Tibial artery (tissue), 4 donors: ENCODE measurements around the gene ADRM1.

Source experiments
- DNase-seq, 2 donors: peaks; one replicate each; pipeline ENCODE4 v3.0.0-alpha.2; 2019
- H3K27ac ChIP-seq, 2 donors: fragments of 200-600 bp; sonication (generic) in 1 of 2; 1 replicate in 1 of 2; 2 replicates in 1 of 2; pipeline ENCODE4 v1.5.1; 2018 to 2019; ENCODE audit warnings: mild to moderate bottlenecking in 1 of 2
- H3K27me3 ChIP-seq, 2 donors: fragments of 200-600 bp; sonication (generic) in 1 of 2; one replicate each; pipeline versions ENCODE4 v1.5.1 to v1.6.0; 2016 to 2019
- H3K36me3 ChIP-seq, 3 donors: fragments of 200-600 bp; sonication (generic) in 2 of 3; one replicate each; pipeline ENCODE4 v1.5.1; 2016 to 2019; ENCODE audit warnings: mild to moderate bottlenecking in 2 of 3
- H3K4me1 ChIP-seq, 4 donors: fragments of 200-600 bp; sonication (generic) in 2 of 4; 1 replicate in 3 of 4; 2 replicates in 1 of 4; pipeline ENCODE4 v1.5.1; 2016 to 2019
- H3K4me3 ChIP-seq, 2 donors: fragments of 200-600 bp; sonication (generic) in 1 of 2; 1 replicate in 1 of 2; 2 replicates in 1 of 2; pipeline ENCODE4 v1.5.1; 2018 to 2019; ENCODE audit warnings: mild to moderate bottlenecking in 2 of 2
- H3K9me3 ChIP-seq, 3 donors: fragments of 200-600 bp; sonication (generic) in 1 of 3; one replicate each; pipeline ENCODE4 v1.5.1; 2016 to 2019
- intact Hi-C: fragments of 100-400 bp; cut with DNase I; formaldehyde crosslinking; loops from one replicate; pipeline ENCODE4 v1.15.0; 2023; ENCODE audit warnings: low total_unique reads
- TF ChIP-seq, protein P1 (sequence below), 2 experiments: fragments of 200-600 bp in 1 of 2; fragments of 450-650 bp in 1 of 2; IDR thresholded peaks; one replicate each; pipeline ENCODE4 v1.5.1; 2017 to 2019; ENCODE audit warnings: antibody characterized with exemption in 2 of 2, mild to moderate bottlenecking in 1 of 2, moderate library complexity in 1 of 2

The ADRM1 gene

DNA sequence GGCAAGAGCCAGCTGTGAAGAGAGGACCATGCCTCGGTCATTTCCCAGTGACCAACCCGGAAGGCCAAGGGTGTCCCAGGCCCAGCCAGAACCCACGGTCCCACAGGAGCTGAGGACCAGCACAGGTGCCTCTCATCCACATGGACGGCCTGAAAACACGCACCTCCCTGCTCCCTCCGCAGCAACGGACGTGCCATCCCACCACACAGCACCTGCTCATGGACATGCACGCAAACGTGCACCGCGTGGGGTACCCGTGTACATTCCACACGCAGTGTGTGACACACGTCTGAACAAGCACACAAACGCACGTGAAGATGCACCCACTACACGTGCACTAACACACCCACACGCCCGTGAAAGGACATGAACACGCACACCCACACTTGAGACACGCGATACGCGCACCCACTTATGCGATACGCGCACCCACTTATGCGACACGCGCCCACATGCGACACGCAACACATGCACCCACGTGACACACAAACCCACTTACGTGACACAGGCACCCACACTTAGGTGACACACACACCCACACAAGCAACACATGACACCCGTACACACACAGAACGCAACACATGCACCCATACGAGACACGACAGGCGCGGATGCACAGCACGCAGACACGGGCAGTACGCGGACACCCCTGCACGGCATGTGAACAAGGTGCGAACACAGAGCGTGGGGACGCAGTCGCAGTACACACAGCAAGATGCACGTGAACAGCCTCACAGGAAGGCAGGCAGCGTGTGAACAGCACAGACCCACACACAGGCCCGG lies 34.2 kb downstream of the ADRM1 start:
- Histone ChIP-seq H3K36me3 (peaks cover 90 to 96% (median 92%) of the 10 kb centered on the region in 3 donors), H3K4me1 (no peaks in the 10 kb centered on the region), H3K27ac (no peak overlapping the region), H3K4me3 (no peak overlapping the region), H3K27me3 (no peaks in the 10 kb centered on the region), H3K9me3 (no peaks in the 10 kb centered on the region)
- intact Hi-C loops: no loop called here
- TF ChIP-seq, protein P1, sequence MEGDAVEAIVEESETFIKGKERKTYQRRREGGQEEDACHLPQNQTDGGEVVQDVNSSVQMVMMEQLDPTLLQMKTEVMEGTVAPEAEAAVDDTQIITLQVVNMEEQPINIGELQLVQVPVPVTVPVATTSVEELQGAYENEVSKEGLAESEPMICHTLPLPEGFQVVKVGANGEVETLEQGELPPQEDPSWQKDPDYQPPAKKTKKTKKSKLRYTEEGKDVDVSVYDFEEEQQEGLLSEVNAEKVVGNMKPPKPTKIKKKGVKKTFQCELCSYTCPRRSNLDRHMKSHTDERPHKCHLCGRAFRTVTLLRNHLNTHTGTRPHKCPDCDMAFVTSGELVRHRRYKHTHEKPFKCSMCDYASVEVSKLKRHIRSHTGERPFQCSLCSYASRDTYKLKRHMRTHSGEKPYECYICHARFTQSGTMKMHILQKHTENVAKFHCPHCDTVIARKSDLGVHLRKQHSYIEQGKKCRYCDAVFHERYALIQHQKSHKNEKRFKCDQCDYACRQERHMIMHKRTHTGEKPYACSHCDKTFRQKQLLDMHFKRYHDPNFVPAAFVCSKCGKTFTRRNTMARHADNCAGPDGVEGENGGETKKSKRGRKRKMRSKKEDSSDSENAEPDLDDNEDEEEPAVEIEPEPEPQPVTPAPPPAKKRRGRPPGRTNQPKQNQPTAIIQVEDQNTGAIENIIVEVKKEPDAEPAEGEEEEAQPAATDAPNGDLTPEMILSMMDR (IDR thresholded peaks at IDR 0.05): no peak
- DNase-seq: no peak

DNA sequence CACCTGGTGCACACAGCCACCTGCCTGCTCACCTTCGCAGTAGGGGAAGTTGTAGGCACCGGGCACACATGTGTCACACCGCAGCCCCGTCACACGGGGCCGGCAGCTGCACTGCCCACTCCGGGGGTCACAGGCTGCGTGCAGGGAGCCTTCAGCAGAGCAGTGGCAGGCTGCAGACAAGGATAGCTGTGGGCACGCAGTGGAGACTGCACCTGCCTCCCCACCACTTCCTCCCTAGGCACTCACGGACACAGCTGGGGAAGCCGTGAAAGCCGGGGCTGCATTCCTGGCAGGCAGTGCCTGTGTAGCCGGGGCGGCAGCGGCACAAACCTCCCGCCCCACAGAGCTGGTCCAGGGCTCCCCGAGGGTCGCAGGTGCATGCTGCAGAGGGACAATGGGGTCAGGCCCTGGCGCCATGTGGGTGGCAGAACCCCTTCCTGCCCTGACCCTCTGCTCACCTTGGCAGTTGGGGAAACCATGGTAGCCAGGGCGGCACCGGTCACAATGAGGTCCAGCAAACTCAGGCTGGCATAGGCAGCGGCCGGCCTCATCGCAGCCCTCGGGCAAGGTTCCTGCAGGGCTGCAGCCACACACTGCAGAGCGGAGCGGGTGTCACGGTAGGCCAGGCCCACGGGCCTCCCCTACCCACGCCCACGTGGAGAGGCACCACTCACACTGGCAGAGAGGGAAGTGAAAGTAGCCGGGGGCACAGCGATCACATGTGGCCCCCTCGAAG lies 34.9 kb downstream of the ADRM1 start:
- no peaks in the 10 kb centered on the region for H3K27me3 ChIP-seq
- no peak for DNase-seq
- H3K4me1 ChIP-seq: no peaks in the 10 kb centered on the region
- peaks cover 82 to 91% (median 90%) of the 10 kb centered on the region in 3 donors for H3K36me3 ChIP-seq
- no peaks in the 10 kb centered on the region for H3K9me3 ChIP-seq
- H3K4me3 ChIP-seq: no peak overlapping the region
- H3K27ac ChIP-seq: no peak overlapping the region
- TF ChIP-seq, protein P1 (IDR thresholded peaks at IDR 0.05): no peak
- intact Hi-C loops: no loop called here

DNA sequence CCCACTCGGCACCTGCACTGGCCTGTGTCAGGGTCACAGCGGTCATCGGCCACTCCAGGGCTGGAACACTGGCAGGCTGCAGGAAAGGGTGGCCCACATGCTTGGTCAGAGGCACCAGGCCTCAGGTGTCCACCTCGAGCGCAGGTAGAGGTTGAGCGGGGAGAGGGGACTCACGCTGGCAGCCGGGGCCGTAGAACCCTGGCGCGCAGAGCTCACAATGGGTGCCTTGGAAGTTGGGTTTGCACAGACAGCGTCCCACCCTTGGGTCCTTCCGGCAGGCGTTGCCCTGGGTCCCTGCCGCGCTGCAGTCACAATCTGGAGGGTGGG lies 35.5 kb downstream of the ADRM1 start:
- no peak overlapping the region for H3K4me3 ChIP-seq
- H3K36me3 ChIP-seq: peaks cover 77 to 89% (median 86%) of the 10 kb centered on the region in 3 donors
- no peak for DNase-seq
- no peaks in the 10 kb centered on the region for H3K4me1 ChIP-seq
- H3K27ac ChIP-seq: no peak overlapping the region
- no peaks in the 10 kb centered on the region for H3K27me3 ChIP-seq
- intact Hi-C loops: no loop called here
- TF ChIP-seq, protein P1 (IDR thresholded peaks at IDR 0.05): no peak
- no peaks in the 10 kb centered on the region for H3K9me3 ChIP-seq

DNA sequence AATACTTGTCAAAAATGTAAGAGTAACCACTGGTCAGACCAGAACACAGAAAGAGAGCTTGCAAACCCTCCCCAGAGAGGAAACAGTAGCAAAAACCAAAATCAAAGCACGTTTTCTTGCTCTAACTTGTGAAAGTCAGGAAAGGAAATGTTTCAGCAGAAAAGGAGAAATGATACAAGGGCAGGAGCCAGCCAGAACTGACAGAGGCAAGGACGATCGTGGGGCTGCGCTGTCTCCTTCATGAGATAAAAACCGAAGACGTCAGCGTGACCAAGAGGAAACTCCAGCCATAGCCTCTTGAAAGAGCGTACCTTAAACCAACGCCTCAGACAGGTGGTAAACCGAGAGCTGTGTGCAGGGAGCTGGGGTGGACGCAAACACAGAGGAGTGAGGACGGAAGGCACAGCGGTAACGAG lies 36.9 kb downstream of the ADRM1 start:
- DNase-seq: no peak
- intact Hi-C loops: no loop called here
- H3K36me3 ChIP-seq: peaks cover 73 to 88% (median 80%) of the 10 kb centered on the region in 3 donors

DNA sequence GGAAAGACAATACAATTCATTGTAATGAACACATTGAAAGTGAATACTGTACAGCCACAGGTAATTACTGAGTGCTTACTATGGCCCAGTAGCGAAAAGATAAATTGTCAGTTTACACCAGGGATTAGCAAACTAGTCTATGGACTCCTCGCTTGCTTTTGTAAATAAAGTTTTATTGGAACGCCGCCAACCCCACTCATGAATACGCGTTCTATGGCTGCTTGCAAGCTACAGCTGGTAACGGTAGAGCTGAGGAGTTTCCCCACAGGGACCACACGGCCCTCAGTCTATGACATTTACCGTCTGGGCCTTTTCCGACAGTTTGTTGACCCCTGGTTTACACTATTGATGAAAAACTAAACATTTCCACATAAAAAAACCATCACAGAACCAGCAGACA lies 40.1 kb downstream of the ADRM1 start:
- H3K9me3 ChIP-seq: no peaks in the 10 kb centered on the region
- peaks cover 69 to 87% (median 80%) of the 10 kb centered on the region in 3 donors for H3K36me3 ChIP-seq
- intact Hi-C loops: no loop called here
- peak overlapping the region in 1 of 2 donors; percentile 16 for H3K27ac ChIP-seq
- H3K27me3 ChIP-seq: no peaks in the 10 kb centered on the region
- TF ChIP-seq, protein P1 (IDR thresholded peaks at IDR 0.05): no peak
- DNase-seq: no peak
- no peak overlapping the region for H3K4me3 ChIP-seq
- no peaks in the 10 kb centered on the region for H3K4me1 ChIP-seq

More for the DNA sequence above, 36.9 kb downstream of the ADRM1 start:
- Histone ChIP-seq H3K4me1 (no peaks in the 10 kb centered on the region), H3K9me3 (no peaks in the 10 kb centered on the region), H3K4me3 (no peak overlapping the region), H3K27ac (no peak overlapping the region), H3K27me3 (no peaks in the 10 kb centered on the region)
- TF ChIP-seq, protein P1 (IDR thresholded peaks at IDR 0.05): no peak
